ENCODE measurements around the gene TMEM141.

DNA sequence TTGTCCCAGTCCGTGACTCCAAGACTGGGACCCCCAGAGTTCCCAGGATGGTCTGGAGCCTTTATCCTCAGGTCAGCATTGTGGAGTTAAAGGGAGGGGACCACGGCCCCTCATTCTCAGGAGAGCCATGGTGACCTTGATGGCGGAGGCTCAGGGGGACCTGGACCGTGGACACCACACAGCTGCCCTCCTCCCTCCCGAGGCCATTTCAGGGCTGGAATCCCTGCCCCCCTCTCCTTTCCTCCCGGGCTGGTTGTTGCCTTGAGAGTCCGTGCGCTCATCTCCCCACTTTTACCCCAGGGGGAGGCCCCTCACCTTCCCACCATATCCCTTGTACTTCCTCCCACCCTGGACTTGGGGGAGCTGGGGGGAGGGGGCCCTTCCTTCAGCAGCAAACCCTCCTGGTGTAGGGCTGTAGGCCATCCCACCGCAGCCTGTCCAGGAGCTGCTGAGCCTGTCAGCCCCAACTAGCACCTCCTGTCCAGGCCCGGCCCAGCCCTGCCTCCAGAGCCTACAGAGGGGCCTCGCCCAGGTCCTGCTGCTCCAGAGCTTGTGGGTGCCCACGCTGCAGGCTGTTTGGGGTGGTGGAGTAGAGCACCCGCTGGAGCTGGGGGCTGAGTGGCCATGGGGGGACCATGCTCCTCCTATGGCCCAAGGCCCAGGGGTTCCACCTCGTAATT lies 36.8 kb downstream of the TMEM141 start:
- TF ChIP-seq, protein P1, sequence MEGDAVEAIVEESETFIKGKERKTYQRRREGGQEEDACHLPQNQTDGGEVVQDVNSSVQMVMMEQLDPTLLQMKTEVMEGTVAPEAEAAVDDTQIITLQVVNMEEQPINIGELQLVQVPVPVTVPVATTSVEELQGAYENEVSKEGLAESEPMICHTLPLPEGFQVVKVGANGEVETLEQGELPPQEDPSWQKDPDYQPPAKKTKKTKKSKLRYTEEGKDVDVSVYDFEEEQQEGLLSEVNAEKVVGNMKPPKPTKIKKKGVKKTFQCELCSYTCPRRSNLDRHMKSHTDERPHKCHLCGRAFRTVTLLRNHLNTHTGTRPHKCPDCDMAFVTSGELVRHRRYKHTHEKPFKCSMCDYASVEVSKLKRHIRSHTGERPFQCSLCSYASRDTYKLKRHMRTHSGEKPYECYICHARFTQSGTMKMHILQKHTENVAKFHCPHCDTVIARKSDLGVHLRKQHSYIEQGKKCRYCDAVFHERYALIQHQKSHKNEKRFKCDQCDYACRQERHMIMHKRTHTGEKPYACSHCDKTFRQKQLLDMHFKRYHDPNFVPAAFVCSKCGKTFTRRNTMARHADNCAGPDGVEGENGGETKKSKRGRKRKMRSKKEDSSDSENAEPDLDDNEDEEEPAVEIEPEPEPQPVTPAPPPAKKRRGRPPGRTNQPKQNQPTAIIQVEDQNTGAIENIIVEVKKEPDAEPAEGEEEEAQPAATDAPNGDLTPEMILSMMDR (conservative IDR thresholded peaks at IDR 0.05 in 1 of 2, IDR thresholded peaks at IDR 0.05 in 1 of 2; ENCODE audit: low read depth in 1 of 2, low read length in 2 of 2): no peak
- no peak for TF ChIP-seq EZH2 (IDR thresholded peaks at IDR 0.05; ENCODE audit: low read length, missing control alignments)

Measured in fibroblast of lung (primary cell).